Retina (tissue), 1 donor: ENCODE data around the gene B4GALT3.

Source experiments
- DNase-seq: peaks from one replicate; pipeline ENCODE4 v3.0.0-alpha.2; 2016

The B4GALT3 gene

GRCh38 chr1:161161652-161162051 is 15.7 kb downstream of the B4GALT3 start:
- no peak for DNase-seq

- DNase-seq = no peak
Measured at GRCh38 chr1:161160671-161161145, 16.6 kb downstream of the B4GALT3 start.

DNA sequence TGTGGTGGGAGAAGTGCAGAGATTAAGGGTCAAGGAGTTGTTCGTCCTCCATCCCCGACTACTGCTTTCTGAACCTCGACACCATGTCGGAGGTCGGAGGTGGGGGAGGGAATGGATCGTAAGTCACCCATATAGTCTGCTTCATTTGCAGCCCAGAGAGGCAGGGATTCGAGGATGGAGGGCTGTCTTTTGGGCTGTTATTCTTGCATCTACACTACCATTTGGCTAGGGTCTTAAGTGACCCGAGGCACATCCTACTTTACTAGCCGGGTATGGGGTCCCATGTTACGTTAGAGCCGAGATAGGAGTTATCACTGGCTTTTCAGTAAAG is 17.4 kb downstream of the B4GALT3 start:
- DNase-seq = no peak

DNA sequence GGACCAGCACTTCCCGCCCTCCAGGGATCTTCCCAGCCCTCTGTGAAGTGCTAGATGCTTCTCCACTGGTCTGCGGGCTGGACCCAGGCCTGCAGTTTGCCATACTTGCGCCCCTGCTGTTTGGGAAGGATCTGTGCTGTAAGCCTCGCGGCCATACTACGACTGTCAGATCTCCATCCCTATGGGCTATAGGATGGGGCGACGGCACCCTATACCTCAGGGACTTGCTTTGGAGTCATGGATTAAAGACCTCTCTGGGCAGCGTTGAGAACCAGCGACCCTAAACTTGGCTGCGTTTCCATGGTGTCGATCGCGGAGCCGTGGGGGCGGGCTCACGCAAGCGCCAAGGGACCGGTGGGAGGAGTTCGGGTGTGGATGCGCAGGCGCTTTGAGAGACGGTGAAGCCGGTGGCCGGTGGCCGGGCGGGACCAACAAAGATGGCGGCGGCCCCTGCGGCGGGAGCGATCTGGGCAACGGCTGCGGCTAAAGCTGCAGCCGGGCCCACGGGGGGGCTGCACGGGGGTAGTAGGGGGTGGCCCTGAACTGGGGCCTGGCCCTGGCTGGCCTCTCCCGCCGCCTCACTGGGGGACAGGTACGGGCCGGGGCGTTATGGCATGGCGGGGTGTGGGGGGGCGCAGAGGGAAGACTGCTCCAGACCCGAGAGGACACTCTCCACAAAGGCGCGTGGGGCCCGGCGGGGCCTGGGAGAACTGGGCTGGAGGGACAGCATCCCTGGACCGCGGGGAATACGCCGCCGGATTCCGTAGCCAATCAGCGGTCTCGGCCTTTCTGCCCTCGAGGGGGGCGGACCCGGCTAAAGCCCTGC is 18.0 kb downstream of the B4GALT3 start, which contains the start of gene USP21:
Gene USP21 (plus strand): TSS at position 414 of the 826 bp plus-strand sequence. CDS start 1,141 bp downstream, outside the sequence.
- DNase-seq = peak; percentile 96

- no peak for DNase-seq
Measured at GRCh38 chr1:161158316-161159010, 18.8 kb downstream of the B4GALT3 start.

- DNase-seq = no peak
Measured at GRCh38 chr1:161157867-161158266, 19.4 kb downstream of the B4GALT3 start.

DNA sequence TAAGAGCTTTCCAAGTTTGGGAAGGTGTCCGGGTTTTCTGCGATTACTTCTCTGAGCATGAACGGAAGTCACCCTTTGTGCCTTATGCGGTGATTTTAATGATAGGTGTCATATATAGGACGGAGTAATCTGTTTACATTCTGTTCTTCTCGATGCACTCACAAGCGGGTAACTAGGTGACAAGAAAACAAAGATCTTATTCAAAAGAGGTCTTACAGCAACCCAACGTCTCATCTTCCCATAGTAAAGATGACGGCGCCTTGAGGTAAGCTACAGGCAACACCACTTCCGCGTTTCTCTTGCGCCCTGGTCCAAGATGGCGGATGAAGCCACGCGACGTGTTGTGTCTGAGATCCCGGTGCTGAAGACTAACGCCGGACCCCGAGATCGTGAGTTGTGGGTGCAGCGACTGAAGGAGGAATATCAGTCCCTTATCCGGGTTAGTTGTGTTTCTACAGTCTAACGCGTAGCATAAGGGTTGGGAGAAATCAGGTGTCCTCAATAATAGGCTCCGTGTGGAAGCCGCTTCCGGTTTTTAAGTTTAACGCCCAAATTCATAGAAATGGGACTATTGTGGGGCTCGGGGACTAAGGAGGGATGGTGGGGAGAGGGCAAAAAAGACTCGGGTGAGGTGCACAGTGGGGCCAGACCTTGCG is 23.5 kb downstream of the B4GALT3 start, which contains the start of gene UFC1:
Gene UFC1 (plus strand): TSS at position 297 of the 656 bp plus-strand sequence. CDS start 20 bp downstream, at position 317.
- peak; percentile 93 for DNase-seq

DNA sequence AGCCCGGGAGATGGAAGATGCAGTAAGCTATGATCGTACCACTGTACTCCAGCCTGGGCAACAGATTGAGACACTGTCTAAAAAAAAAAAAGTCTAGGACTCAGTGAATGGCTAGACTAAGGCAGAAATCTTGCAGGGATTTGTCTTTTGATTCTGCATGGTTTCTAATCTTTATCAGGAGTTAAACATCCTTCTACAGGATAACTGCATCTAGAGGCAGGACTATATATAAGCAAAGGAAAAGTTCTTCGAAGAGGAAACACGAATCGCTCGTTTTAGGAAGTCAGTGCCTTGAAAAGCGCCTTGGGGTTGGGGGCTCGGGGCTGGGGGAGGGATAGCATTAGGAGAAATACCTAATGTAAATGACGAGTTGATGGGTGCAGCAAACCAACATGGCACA is 24.1 kb downstream of the B4GALT3 start:
- DNase-seq = no peak

- DNase-seq = no peak
Measured at GRCh38 chr1:161145832-161146231, 31.5 kb downstream of the B4GALT3 start.

DNA sequence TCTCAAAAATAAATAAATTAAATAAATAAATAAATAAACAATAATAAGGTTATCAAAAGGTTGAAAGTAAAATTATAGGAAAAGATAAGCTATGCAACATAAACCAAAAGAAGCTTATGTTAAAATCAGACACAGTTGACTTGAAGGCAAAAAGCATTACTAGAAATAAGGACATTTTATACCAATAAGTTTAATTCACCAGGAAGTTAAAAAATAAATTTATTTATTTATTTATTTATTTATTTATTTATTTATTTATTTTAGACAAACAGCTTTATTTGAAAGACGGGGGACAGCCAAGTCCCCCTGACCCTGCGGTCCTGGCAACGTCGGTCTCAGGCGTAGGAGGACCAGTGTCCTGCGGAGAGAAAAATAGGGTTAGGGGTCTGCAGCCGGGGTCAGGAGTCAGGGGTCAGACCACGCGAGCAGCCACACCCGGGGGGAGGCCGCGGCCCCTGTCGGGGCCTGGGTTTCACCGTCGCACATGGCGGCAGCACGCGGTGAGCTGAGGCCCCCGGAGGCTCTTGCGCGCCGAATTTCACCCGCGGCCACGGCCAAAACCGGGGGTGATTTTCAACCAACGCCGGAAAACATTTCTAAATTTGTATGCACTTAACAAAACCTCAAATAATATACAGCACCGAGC is 36.4 kb downstream of the B4GALT3 start:
- no peak for DNase-seq

GRCh38 chr1:161139766-161140165 is 37.5 kb downstream of the B4GALT3 start:
- no peak for DNase-seq

GRCh38 chr1:161138431-161138830 is 38.9 kb downstream of the B4GALT3 start:
- DNase-seq = no peak

DNA sequence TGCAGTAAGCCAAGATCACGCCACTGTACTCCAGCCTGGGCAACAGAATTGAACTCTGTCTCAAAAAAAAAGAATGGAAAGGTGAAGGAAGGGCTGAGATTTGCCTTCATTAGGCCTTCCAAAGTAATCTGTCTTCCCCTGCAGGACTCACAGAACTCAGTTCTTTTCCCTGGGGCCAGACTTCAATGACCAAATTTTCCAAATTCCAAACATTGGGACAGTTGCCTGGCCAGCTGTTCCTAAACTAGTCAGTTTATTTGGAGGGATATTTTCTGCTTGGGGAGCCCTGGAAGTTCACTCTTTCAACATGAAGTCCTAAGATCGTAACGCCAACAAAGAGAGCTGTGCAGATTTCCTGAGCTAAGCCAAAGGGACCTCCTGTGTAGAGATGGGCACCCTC is 39.4 kb downstream of the B4GALT3 start:
- no peak for DNase-seq

DNA sequence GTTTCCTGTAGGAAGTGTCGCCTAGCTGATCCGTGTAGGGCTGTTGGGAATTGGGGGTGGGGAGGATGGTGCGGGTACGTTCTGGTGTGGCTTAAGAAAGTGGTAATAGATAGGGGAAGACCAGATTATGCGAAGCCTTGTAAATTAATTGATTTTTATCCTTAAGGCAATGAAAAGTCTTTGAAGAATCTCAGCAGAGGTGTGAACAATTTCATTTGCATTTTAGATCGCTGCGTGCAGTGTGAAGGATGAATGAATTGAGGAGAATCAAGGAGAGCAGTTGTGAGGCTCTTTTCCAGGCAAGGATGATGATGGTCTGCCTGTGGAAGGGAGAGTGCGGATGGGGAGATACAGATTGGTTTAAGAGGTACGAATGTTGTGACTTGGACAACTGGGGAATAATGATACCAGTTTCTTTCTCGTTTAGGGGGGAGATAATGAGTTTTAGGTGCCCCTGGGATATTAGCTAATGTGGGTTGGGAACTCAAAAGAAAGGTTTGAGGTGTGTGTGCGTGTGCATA is 44.0 kb downstream of the B4GALT3 start:
- DNase-seq = no peak

DNA sequence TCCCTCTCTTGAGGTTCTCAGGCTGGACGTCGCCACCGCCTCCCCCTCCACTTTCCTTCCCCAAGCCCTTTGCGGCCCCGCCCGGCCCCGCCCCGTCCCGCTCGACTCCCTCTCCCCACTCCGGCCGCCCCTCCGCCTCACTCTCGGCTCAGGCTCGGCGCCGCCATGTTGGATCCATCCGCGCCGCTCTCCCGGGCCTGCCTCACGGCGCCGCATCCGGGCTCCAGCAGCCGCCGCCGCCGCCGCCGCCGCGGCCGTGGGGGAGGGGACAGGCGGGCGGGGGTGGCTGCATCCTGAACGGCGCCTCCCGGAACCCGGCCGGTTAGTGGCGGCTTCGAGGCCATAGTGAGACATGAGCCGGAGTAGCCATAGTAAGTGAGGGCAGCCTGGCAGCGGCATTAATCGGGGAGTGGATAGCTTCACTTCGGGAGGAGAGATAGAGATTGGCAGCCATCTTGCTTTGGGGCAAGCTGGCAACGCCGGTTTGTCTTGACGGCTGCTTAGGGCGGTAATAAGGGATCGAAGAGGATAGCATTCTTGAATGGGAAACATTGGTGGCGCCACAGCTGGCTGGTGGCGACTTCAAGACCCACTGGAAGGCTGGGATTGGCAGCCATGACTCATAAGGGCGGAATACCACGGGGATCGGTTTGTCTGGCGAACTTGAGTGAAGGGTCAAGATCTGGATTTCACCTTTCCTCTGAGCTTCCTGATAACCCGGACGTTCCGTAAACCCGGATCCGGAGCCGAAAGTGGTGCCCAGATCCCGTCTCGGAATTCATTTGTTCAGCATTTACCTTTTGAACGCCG is 44.7 kb downstream of the B4GALT3 start, which contains the start of gene DEDD:
Gene DEDD (minus strand): TSS at position 258 of the 810 bp plus-strand sequence. CDS start 8,205 bp downstream, outside the sequence.
- peak; percentile 93 for DNase-seq

DNA sequence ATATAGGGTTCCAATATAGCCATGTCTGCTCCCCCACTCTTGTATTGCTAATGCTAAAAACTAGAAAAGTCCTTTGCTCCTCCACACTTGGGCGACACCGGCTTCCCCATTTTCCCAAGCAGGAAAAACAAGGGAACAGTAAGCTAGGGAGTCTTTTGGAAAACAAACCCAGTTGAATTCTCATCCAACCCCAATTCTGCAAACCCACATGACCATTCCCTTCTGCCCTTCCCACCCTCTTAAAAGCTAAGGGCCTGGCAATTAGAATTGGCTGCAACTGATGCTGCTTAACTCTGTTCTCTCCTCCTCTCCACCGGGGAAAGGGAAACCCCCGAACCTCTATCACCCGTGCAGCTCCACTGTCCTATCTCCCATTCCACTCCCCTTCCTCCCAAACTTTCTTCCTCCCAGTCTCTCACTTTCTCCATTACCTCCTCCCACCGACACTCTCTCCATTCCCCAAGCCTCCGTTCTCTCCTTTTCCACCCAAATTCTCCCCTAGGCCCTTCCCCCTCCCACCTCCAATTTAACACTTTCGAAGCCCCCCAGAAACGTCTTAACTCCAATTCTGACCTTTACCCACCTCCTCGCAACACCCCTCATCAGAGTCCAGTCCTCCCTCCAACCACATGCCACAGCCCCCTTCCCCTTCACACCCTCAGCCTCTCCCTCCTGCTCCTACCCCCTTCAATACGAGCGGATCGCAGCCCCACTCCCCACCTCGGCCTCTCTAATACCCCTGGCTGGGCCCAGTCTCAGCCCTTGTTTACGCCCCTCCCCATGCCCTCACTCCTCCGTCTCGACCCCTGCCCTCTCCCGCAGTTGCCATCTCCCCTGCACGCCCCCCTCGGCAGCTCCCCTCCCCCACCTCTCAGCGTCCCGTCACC is 45.5 kb downstream of the B4GALT3 start:
- peak; percentile 45 for DNase-seq

DNA sequence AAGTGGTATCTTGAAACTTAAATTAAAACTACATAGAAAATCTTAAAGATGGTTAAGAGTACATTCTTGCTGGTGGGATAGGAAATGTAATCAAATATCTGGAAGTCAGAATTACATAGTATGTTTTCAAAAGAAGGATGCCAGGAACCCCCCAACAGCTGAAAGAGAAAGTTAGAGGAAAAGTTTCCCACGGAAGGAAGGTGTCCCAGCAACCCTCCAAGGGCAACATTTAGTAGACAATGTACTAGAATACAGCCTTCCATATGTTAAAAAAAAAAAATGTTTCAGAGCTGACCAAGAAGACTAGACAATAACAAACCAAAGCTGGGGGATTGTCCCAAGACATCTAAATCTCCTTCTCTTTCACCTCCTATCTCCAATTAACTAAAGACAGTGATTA is 47.0 kb downstream of the B4GALT3 start:
- DNase-seq = no peak

DNA sequence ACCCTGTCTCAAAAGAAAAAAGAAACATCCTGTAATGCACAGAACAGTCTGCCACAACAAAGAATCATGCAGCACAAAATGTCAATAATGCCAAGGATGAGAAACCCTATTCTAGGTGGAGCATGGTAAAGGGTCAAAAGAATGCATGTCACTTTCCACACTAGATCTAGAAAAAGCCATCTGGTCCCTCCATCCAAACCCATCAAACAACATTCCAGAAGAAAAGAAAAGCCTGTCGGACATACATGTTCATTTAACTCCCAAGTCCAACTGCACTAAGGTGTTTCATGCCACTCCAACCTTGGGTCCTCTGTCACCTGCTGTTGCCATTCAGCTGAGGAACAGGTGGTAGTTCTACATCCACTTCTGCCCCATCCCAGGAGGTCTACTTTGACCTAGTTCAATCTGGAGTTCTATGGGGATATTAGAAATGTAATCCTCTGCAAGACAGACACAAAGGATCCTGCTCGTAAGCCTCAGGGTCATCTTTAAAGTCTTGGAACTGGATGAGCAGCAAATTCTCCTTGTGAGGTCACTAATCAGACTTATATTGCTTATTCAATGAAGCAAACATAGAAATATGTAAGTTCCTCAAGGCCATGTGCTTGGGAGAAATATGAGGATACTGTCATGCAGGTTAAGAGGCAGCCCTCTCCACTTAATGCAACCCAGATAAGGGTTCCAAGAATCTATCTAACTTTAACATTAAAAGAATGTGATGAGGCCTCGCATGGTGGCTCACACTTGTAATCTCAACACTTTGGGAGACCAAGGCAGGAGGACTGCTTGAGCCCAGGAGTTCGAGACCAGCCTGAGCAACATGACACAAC is 48.5 kb downstream of the B4GALT3 start:
- no peak for DNase-seq

- no peak for DNase-seq
Measured at GRCh38 chr1:161127649-161128048, 49.7 kb downstream of the B4GALT3 start.

GRCh38 chr1:161122967-161123366 is 54.3 kb downstream of the B4GALT3 start:
- no peak for DNase-seq
